CD4-positive, alpha-beta T cell treated with Interferon gamma for 1 hour (primary cell): ENCODE results near the gene PCBP1.
A peak's percentile ranks its signal among the peaks of the same experiment; 100 is the strongest.
"Not testable (repeated sequence)": the region's sequence is repeated elsewhere in the genome, so short reads cannot be mapped to it uniquely, and the experiment has no call there.

ENCODE experiments used
- DNase-seq: peaks from one replicate; pipeline ENCODE4 v3.0.0-alpha.2; 2020

PCBP1 gene

GRCh38 chr2:70086838-70087701, at the start of gene PCBP1:
TSS of gene PCBP1 (plus strand) at chr2:70087477. CDS start at chr2:70087744, 267 bp downstream.
- DNase-seq = peak; percentile 93

GRCh38 chr2:70039366-70039765, 47.9 kb upstream of the PCBP1 start:
- DNase-seq = no peak

GRCh38 chr2:70041663-70042062, 45.6 kb upstream of the PCBP1 start:
- DNase-seq = no peak

- no peak for DNase-seq
These were observed 45.0 kb upstream of the PCBP1 start for GRCh38 chr2:70042246-70042645.

GRCh38 chr2:70043252-70043875, 43.9 kb upstream of the PCBP1 start:
- DNase-seq = peak; percentile 79

GRCh38 chr2:70044290-70045040, 42.8 kb upstream of the PCBP1 start:
- DNase-seq = no peak

GRCh38 chr2:70045405-70045804, 41.9 kb upstream of the PCBP1 start:
- DNase-seq = no peak

- DNase-seq = no peak
These were observed 41.3 kb upstream of the PCBP1 start for GRCh38 chr2:70045932-70046331.

- DNase-seq = peak; percentile 39
These were observed 40.7 kb upstream of the PCBP1 start for GRCh38 chr2:70046534-70046933.

GRCh38 chr2:70047451-70047850, 39.8 kb upstream of the PCBP1 start:
- peak; percentile 6 for DNase-seq

- DNase-seq = no peak
These were observed 38.0 kb upstream of the PCBP1 start for GRCh38 chr2:70049255-70049654.

- DNase-seq = no peak
These were observed 36.4 kb upstream of the PCBP1 start for GRCh38 chr2:70050631-70051425.

- DNase-seq = not testable (repeated sequence)
These were observed 32.0 kb upstream of the PCBP1 start for GRCh38 chr2:70055259-70055658.

- no peak for DNase-seq
These were observed 26.0 kb upstream of the PCBP1 start for GRCh38 chr2:70061317-70061716.

- DNase-seq = no peak
These were observed 25.0 kb upstream of the PCBP1 start for GRCh38 chr2:70062270-70062669.

GRCh38 chr2:70068119-70068518, 19.2 kb upstream of the PCBP1 start:
- no peak for DNase-seq

- peak; percentile 79 for DNase-seq
These were observed 18.2 kb upstream of the PCBP1 start for GRCh38 chr2:70069049-70069448.

GRCh38 chr2:70070542-70071268, 16.6 kb upstream of the PCBP1 start:
- DNase-seq = peak; percentile 77

- DNase-seq = no peak
These were observed 13.8 kb upstream of the PCBP1 start for GRCh38 chr2:70073493-70073892.

GRCh38 chr2:70078384-70078783, 8.9 kb upstream of the PCBP1 start:
- DNase-seq = no peak

GRCh38 chr2:70080610-70081200, 6.6 kb upstream of the PCBP1 start:
- DNase-seq = no peak

- no peak for DNase-seq
These were observed 6.1 kb upstream of the PCBP1 start for GRCh38 chr2:70081221-70081620.
